Uterus (tissue), 4 donors: ENCODE data around the gene DIP2A. TPM values are rescaled to one million over a fixed set of nuclear protein-coding genes. Genes with fewer than 3 reads are reported as not detected.

Source experiments
- DNase-seq, 2 donors: peaks; one replicate each; pipeline ENCODE4 v3.0.0-alpha.2; 2019 to 2020
- H3K27ac ChIP-seq, 2 donors: fragments of 200-600 bp; sonication (generic); 1 replicate in 1 of 2; 2 replicates in 1 of 2; pipeline ENCODE4 v1.5.1; 2016 to 2018
- H3K27me3 ChIP-seq, 2 donors: fragments of 200-600 bp; sonication (generic); one replicate each; pipeline ENCODE4 v1.5.1; 2018 to 2019; ENCODE audit warnings: control low read depth in 1 of 2
- H3K36me3 ChIP-seq, 2 donors: fragments of 200-600 bp; sonication (generic); one replicate each; pipeline ENCODE4 v1.5.1; 2019; ENCODE audit warnings: control low read depth in 1 of 2
- H3K4me1 ChIP-seq, 2 donors: fragments of 200-600 bp; sonication (generic); one replicate each; pipeline ENCODE4 v1.5.1; 2018 to 2019; ENCODE audit warnings: control low read depth in 1 of 2
- H3K4me3 ChIP-seq, 2 donors: fragments of 200-600 bp; sonication (generic); 1 replicate in 1 of 2; 2 replicates in 1 of 2; pipeline ENCODE4 v1.5.1; 2018 to 2019; ENCODE audit warnings: mild to moderate bottlenecking in 1 of 2
- H3K9me3 ChIP-seq, 2 donors: fragments of 200-600 bp; sonication (generic); one replicate each; pipeline ENCODE4 v1.5.1; 2019; ENCODE audit warnings: control low read depth in 1 of 2
- CTCF ChIP-seq, 4 experiments: fragments of 200-600 bp in 2 of 4; fragments of 450-650 bp in 2 of 4; sonication (generic) in 2 of 4; IDR thresholded peaks; one replicate each; pipeline ENCODE4 v1.5.1; 2016 to 2019; ENCODE audit warnings: antibody characterized with exemption in 4 of 4, mild to moderate bottlenecking in 2 of 4, moderate library complexity in 1 of 4
- POLR2A ChIP-seq, 2 donors: fragments of 450-650 bp; IDR thresholded peaks; one replicate each; pipeline ENCODE4 v1.6.1; 2016; ENCODE audit warnings: antibody characterized with exemption in 2 of 2, mild to moderate bottlenecking in 1 of 2, moderate library complexity in 1 of 2
- intact Hi-C: fragments of 100-400 bp; cut with DNase I; formaldehyde crosslinking; loops from one replicate; pipeline ENCODE4 v1.15.1; 2023; ENCODE audit warnings: low total_unique reads
- total RNA-seq, 4 donors: library from RNA; depleted of rRNA in 3 of 4; stranded (reverse); fragments of >200 nt in 3 of 4; gene quantifications; one replicate each; pipeline versions ENCODE4 v1.1.0 to v1.2.4, GENCODE V29; 2014 to 2023
- donor health status: DM: yes; HTN: yes; CAD: no.

DIP2A gene
- total RNA-seq, 4 donors from 2014 or later: 51.0 to 56.3 (median 51.6) TPM

GRCh38 chr21:46551636-46552241, 93.0 kb downstream of the DIP2A start:
- TF ChIP-seq CTCF (IDR thresholded peaks at IDR 0.05): no peak
- TF ChIP-seq POLR2A (IDR thresholded peaks at IDR 0.05): no peak
- DNase-seq: no peak
- no peak overlapping the region for H3K4me3 ChIP-seq
- no peaks in the 10 kb centered on the region for H3K9me3 ChIP-seq
- intact Hi-C loops: no loop called here
- H3K27ac ChIP-seq: no peak overlapping the region
- no peaks in the 10 kb centered on the region for H3K36me3 ChIP-seq
- no peaks in the 10 kb centered on the region for H3K27me3 ChIP-seq
- H3K4me1 ChIP-seq: no peaks in the 10 kb centered on the region

GRCh38 chr21:46552274-46552673, 93.6 kb downstream of the DIP2A start:
- DNase-seq: no peak
- no peaks in the 10 kb centered on the region for H3K27me3 ChIP-seq
- no peaks in the 10 kb centered on the region for H3K36me3 ChIP-seq
- TF ChIP-seq POLR2A (IDR thresholded peaks at IDR 0.05) (no peak), CTCF (IDR thresholded peaks at IDR 0.05) (no peak)
- H3K9me3 ChIP-seq: no peaks in the 10 kb centered on the region
- no peaks in the 10 kb centered on the region for H3K4me1 ChIP-seq
- no peak overlapping the region for H3K27ac ChIP-seq
- H3K4me3 ChIP-seq: no peak overlapping the region
- intact Hi-C loops: no loop called here

- H3K27me3 ChIP-seq: no peaks in the 10 kb centered on the region
- H3K36me3 ChIP-seq: no peaks in the 10 kb centered on the region
- H3K4me1 ChIP-seq: no peaks in the 10 kb centered on the region
- TF ChIP-seq CTCF (IDR thresholded peaks at IDR 0.05) (no peak), POLR2A (IDR thresholded peaks at IDR 0.05) (no peak)
- no peak overlapping the region for H3K4me3 ChIP-seq
- H3K9me3 ChIP-seq: no peaks in the 10 kb centered on the region
- no peak overlapping the region for H3K27ac ChIP-seq
- no peak for DNase-seq
- intact Hi-C loops: no loop called here
These were observed 94.2 kb downstream of the DIP2A start for GRCh38 chr21:46552865-46553379.

GRCh38 chr21:46553993-46554392, 95.3 kb downstream of the DIP2A start:
- no peak for TF ChIP-seq POLR2A (IDR thresholded peaks at IDR 0.05)
- no peak for TF ChIP-seq CTCF (IDR thresholded peaks at IDR 0.05)
- Histone ChIP-seq H3K27ac (no peak overlapping the region), H3K9me3 (no peaks in the 10 kb centered on the region), H3K4me1 (no peaks in the 10 kb centered on the region), H3K27me3 (no peaks in the 10 kb centered on the region), H3K4me3 (no peak overlapping the region), H3K36me3 (no peaks in the 10 kb centered on the region)
- intact Hi-C loops: no loop called here
- no peak for DNase-seq

GRCh38 chr21:46554431-46555224, 95.9 kb downstream of the DIP2A start:
- Histone ChIP-seq H3K9me3 (no peaks in the 10 kb centered on the region), H3K4me3 (no peak overlapping the region), H3K36me3 (no peaks in the 10 kb centered on the region), H3K27ac (no peak overlapping the region), H3K4me1 (no peaks in the 10 kb centered on the region), H3K27me3 (no peaks in the 10 kb centered on the region)
- TF ChIP-seq CTCF (IDR thresholded peaks at IDR 0.05): no peak
- TF ChIP-seq POLR2A (IDR thresholded peaks at IDR 0.05): no peak
- no peak for DNase-seq
- intact Hi-C loops: no loop called here
